Measurements from ENCODE around the gene MORC3. TPM values are rescaled to one million over a fixed set of nuclear protein-coding genes. Genes with fewer than 3 reads are reported as not detected.

Gene MORC3
- total and polyA plus RNA-seq, 8 donors: 8.0 to 95.1 (median 19.8) TPM

DNA sequence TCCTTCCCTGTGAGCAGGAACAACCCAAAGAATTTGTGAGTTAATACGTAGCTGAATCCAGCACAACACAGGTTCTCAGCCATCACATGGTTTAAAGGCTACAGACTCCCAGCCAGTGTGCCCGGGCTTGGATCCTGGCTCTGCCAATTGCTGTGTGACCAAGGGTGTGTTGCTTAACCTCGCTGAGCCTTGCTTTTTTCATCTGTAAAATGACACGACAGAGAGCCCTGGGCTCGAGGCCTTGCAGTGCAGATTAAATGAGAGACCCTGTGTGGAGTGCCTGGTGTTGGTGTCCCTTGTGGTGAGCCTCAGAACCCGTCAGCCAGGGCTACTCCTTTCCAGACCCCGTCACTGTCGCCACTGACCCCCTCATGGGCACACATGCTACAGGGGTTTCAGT is 104.6 kb downstream of the MORC3 start:
- intact Hi-C loops (cut with DNase I; ENCODE audit: low total_unique reads): no loop called here
- H3K27me3 ChIP-seq: no peaks in the 10 kb centered on the region
- no peaks in the 10 kb centered on the region for H3K36me3 ChIP-seq
- no peak overlapping the region for H3K4me3 ChIP-seq
- no peak for DNase-seq
- TF ChIP-seq EP300 (IDR thresholded peaks at IDR 0.05) (no peak), POLR2AphosphoS5 (IDR thresholded peaks at IDR 0.05) (no peak), POLR2A (IDR thresholded peaks at IDR 0.05) (no peak)
- TF ChIP-seq, protein P1, sequence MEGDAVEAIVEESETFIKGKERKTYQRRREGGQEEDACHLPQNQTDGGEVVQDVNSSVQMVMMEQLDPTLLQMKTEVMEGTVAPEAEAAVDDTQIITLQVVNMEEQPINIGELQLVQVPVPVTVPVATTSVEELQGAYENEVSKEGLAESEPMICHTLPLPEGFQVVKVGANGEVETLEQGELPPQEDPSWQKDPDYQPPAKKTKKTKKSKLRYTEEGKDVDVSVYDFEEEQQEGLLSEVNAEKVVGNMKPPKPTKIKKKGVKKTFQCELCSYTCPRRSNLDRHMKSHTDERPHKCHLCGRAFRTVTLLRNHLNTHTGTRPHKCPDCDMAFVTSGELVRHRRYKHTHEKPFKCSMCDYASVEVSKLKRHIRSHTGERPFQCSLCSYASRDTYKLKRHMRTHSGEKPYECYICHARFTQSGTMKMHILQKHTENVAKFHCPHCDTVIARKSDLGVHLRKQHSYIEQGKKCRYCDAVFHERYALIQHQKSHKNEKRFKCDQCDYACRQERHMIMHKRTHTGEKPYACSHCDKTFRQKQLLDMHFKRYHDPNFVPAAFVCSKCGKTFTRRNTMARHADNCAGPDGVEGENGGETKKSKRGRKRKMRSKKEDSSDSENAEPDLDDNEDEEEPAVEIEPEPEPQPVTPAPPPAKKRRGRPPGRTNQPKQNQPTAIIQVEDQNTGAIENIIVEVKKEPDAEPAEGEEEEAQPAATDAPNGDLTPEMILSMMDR (IDR thresholded peaks at IDR 0.05): no peak
- peaks cover 3 to 23% (median 13%) of the 10 kb centered on the region in 4 donors for H3K4me1 ChIP-seq
- WGBS, 5 donors: 84 to 86% (median 85%) methylated on average over 5 to 8 of the region's 8 CpGs
- no peaks in the 10 kb centered on the region for H3K9me3 ChIP-seq
- H3K27ac ChIP-seq: no peak overlapping the region

DNA sequence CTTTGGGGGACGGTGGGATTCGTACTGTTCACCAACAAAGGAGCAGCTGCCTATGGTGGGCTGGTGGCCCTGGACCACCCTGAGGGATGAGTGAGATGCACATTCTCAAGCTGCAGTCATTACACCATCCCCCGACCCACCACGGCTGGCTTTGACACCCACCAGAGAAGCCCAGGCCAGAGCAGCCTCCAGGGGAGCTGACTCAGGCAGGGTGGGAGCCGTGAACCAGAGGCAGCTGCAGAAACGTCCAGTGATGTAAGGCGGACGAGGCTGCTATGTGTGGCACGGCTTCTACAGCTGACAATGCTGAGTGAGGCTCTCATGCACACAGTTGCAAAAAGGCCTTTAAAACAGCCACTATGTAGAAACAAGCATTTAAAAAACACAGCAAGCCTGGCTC is 105.3 kb downstream of the MORC3 start:
- DNase-seq: no peak
- Histone ChIP-seq H3K4me3 (no peak overlapping the region), H3K9me3 (no peaks in the 10 kb centered on the region), H3K27ac (no peak overlapping the region), H3K36me3 (no peaks in the 10 kb centered on the region), H3K4me1 (peaks cover 6 to 21% (median 15%) of the 10 kb centered on the region in 4 donors), H3K27me3 (no peaks in the 10 kb centered on the region)
- intact Hi-C loops (cut with DNase I; ENCODE audit: low total_unique reads): no loop called here
- 83 to 95% (median 89%) methylated on average over 3 to 9 of the region's 9 CpGs for WGBS, 5 donors
- no peak for TF ChIP-seq EP300 (IDR thresholded peaks at IDR 0.05)
- TF ChIP-seq, protein P1 (IDR thresholded peaks at IDR 0.05): no peak
- no peak for TF ChIP-seq POLR2AphosphoS5 (IDR thresholded peaks at IDR 0.05)
- TF ChIP-seq POLR2A (IDR thresholded peaks at IDR 0.05): no peak

Small RNAs within 50 kb of the gene (small RNA-seq; reads per million reads assigned to genes)
- gene ATP5MFP1: 0 reads per million in 4 donors

Other genes with a start within 250 kb of the MORC3 start
- gene CBR3, start 185.1 kb upstream of the MORC3 start, total RNA-seq: 10 to 100 TPM in 1 of 5 donors, 1 to 10 TPM in 2, not detected in 2; 1.1 to 10.7 (median 4.7) TPM
- gene CBR3, start 185.1 kb upstream of the MORC3 start, polyA plus RNA-seq: 10 to 100 TPM in 1 of 3 donors, 1 to 10 TPM in 2; 4.4 to 32.8 (median 6.4) TPM
- 10 to 100 TPM; 33.8 to 63.2 (median 49.2) TPM for gene DOP1B, start 163.4 kb upstream of the MORC3 start, total RNA-seq
- gene DOP1B, start 163.4 kb upstream of the MORC3 start, polyA plus RNA-seq: 10 to 100 TPM in 1 of 3 donors, 1 to 10 TPM in 2; 4.1 to 16.5 (median 4.6) TPM
- 10 to 100 TPM in 1 of 5 donors, 1 to 10 TPM in 2, under 1 TPM in 2; 0.29 to 15.2 (median 1.3) TPM for gene CHAF1B, start 65.2 kb downstream of the MORC3 start, total RNA-seq
- gene CHAF1B, start 65.2 kb downstream of the MORC3 start, polyA plus RNA-seq: 1 to 10 TPM in 2 of 3 donors, under 1 TPM in 1; 0.76 to 1.8 (median 1.4) TPM
- gene CLDN14, start 159.9 kb downstream of the MORC3 start, total RNA-seq: not detected
- gene CLDN14, start 159.9 kb downstream of the MORC3 start, polyA plus RNA-seq: under 1 TPM in 1 of 3 donors, not detected in 2; 0.48 TPM